ENCODE results near the gene LGALS7.
A peak's percentile ranks its signal among the peaks of the same experiment; 100 is the strongest.
"Not testable (repeated sequence)": the region's sequence is repeated elsewhere in the genome, so short reads cannot be mapped to it uniquely, and the experiment has no call there.

LGALS7 gene

DNA sequence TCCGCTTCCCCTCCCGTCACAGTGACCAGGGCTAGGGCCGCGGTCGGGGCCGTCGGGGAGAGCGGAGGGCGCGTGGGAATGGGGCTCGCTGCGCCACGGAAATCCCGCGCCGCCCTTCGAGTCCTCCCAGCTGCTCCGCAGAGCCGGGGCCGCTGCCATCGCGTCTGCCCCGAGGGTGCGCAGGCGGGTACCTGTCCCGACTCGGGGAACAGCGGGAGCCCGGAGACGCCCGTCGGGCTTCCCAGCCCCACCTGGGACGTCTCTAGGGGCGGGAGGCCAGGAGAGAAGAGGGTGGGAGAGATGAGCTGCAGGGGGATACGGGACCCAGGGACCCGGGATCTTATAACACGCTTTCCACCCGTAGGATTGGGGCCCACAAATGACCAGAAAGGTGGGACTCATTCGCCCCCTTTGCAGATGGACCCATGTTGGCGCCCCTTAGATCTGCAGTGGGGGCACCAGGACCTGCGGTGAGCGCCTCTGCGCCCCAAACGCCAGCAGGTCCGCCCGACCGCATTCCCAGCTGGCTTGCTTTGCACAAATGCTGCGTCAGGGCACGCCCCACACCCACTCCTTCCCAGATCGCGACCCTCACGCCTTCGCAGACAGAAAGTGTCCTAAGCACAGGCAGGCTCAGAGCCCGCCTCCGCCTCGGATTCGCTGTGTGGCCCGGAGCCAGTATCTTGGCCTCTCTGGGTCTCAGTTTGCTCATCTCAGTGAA lies 2.9 kb downstream of the LGALS7 start:
- DNase-seq, result not testable (repeated sequence)

DNA sequence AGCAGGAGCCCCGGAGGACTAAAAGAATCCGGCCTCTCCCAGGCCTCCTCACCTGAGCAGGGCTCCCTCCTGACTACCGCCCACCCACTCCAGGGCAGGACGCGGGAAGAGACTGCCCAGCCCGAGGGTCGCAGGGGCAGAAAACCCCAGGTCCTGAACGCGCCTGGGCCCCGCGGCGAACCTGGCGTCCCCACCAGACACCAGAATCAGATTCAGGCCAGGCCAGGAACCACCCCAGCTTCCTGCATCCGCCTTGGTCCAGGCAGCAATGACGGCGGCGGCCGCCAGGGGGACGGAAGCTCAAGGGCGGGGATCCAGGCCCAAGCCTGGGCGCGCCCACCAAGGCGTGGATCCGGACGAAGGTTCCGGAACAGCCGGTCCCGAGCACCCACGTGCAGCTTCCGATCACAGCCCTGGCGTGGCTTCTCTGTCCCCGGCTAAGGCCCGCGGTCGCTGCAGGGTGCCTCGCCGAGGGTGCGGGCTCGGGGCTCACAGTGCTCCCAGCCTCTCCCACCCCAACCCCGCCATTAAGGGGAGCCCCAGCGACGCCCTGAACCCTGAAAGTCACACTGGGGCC lies 3.6 kb downstream of the LGALS7 start:
- DNase-seq, result peak; percentile 96

DNA sequence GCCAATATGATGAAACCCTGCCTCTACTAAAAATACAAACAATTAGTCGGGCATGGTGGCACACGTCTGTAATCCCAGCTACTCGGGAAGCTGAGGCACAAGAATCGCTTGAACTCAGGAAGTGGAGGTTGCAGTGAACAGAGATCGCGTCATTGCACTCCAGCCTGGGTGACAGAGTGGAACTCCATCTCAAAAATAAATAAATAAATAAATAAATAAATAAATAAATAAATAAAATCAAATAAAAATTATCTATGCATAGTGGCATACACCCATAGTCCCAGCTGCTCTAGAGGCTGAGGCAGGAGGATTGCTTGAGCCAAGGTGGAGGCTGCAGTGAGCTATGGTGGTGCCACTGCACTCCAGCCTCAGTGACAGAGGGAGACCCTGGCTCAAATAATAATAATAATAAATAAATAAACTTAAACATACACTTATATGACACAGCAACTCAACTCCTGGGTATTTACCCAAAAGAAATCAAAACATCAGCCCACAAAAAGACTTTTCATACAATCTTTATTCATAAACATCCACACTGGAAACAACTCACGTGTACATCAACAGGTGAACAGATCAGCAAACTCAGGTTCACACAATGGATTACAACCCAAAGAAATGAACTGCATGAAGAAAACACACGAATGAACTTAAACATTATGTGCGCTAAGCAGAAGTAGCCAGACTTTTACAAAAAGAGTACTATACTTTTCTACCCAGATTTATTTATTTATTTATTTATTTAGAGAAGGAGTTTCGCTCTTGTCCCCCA lies 6.9 kb downstream of the LGALS7 start:
- no peak for DNase-seq

DNA sequence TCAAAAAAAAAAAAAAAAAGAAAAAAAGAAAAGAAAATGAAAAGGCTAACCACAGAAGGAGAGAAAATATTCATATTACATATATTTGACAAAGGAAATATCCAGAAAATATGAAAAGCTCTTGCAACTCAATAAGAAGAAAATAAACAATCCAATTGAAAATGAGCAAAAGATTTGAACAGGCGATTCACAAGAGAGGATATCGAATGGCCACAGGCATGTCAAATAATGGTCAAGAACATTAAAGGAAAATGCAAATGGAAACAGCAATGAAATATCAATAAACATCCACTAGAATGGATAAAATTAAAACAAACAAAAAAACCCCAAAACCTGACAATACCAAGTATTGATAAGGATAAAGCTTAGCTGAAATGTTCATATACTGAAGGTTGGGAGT lies 8.1 kb downstream of the LGALS7 start:
- DNase-seq, result no peak

DNA sequence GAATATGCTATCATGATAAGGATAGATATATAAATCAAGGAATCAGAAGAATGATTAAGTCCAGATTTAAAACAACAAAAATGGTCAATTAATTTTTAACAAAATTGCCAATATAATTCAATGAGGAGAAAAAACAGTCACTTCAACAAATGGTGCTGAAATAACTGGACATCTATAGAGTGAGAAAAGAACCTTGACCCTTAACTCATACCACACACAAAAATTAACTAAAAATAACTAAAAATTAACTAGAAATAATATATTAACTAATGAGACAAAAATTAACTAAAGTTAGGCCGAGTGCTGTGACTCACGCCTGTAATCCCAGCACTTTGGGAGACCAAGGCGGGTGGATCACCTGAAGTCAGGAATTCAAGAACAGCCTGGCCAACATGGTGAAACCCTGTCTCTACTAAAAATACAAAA lies 9.5 kb downstream of the LGALS7 start:
- no peak for DNase-seq

DNA sequence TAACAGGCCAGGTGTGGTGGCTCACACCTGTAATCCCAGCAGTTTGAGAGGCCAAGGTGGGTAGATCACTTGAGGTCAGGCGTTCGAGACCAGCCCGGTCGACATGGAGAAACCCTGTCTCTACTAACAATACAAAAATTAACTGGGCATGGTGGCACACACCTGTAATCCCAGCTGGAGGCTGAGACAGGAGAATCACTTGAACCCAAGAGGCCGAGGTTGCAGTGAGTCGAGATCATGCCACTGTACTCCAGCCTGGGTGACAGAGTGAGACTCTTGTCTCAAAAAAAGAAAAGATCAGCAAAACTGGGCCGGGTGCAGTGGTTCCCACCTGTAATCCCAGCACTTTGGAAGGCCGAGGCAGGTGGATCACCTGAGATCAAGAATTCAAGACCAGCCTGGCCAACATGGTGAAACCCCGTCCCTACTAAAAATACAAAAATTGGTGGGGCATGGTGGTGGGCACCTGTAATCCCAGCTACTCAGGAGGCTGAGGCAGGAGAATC lies 11.4 kb downstream of the LGALS7 start:
- not testable (repeated sequence) for DNase-seq

DNA sequence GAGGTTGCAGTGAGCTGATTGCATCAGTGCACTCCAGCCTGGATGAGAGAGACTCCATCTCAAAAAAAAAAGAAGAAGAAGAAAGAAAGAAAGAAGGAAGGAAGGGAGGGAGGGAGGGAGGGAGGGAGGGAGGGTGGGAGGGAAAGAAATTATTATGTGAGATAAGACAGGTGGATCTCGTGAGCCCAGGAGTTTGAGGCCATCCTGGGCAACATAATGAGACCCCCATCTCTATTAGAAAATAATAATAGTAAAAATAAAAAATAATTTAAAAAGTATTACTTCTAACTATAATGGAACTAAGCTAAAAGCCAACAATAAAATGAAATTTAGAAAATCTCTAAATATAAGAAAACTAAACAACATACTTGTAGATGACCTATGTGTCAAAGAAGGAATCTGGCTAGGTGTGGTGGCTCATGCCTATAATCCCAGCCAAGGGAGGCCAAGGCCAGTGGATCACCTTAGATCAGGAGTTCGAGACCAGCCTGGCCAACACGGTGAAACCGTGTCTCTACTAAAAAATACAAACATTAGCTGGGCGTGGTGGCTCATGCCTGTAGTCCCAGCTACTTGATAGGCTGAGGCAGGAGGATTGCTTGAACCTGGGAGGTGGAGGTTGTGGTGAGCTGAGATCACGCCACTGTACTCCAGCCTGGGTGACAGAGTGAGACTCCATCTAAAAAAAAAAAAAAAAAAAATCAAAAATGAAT lies 12.4 kb downstream of the LGALS7 start:
- not testable (repeated sequence) for DNase-seq

DNA sequence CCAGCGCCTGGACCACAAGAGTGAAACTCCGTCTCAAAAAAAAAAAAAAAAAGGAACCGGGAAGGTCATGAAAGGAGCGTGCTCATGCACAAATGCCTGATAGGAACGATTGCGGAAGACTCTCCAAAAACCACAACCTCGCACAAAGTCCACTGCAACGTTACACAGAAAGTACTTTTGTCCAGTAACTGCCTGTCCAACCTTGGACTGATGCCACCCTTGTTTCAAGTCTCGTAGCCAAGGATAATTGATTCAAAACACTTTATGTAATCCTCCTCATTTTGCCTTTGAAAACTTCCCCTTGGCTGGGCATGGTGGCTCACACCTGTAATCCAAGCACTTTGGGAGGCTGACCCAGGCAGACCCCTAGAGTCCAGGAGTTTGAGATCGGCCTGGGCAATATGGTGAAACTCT lies 13.7 kb downstream of the LGALS7 start:
- no peak for DNase-seq

DNA sequence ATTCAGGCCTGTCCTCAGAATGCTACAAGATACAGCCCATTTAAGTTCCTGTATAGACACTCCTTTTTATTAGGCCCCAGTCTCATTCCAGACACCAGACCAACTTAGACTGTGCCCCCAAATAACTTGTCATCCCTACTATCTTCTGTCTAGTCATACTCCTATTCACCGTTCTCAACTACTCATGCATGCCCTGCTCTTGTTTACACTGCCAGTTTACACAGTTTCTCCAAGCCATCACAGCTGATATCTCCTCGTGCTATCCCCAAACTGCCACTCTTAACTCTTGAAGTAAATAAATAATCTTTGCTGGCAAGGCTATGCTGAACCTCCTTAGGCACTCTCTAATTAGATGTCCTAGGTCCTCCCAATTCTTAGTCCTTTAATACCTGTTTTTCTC lies 19.1 kb downstream of the LGALS7 start:
- DNase-seq, result not testable (repeated sequence)

DNA sequence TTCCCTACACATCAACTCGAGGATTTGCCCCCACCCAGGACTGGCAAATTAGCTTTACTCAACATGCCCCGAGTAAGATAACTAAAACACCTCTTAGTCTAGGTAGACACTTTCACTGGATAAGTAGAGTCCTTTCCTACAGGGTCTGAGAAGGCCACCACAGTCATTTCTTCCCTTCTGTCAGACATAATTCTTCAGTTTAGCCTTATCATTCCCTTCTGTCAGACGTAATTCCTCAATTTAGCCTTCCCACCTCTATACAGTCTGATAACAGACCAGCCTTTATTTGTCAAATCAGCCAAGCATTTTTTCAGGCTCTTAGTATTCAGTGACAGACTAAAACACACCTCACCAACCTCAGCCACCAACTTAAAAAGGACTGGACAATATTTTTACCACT lies 19.5 kb downstream of the LGALS7 start:
- DNase-seq, result not testable (repeated sequence)

DNA sequence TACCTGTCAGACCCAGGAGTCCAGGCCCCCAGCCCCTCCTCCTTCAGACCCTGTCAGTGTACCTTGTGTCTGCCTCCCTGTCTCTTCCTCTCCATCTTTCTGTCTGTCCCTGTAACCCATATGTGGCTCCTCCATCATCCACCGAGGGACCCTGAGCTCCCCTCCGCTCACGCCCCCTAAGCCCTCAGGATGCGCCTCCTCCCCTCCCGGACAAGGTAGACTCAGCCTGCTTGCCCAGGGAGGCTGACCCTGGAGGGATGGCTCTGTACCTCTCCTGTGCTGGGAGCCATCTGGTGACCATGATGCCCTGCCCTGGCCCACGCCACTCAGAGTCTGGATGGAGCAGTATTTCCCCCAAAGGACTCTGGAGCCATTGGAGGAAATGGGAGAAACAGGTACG lies 28.0 kb downstream of the LGALS7 start:
- DNase-seq, result no peak

DNA sequence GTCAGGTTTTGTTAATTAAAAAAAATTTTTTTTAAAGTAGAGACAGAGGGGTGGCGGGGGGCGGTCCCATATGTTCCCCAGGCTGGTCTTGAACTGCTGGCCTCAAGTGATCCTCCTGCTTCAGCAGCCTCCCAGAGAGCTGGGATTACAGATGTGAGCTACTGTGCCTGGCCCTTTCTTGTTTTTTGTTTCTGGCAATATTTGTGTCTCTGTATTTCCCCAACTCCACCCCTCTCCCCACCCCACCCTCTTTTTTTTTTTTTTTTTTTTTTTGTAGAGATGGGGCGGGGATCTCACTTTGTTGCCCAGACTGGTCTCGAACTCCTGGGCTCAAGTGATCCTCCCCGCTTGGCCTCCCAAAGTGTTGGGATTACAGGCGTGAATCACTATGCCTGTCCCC lies 28.4 kb downstream of the LGALS7 start:
- DNase-seq, result no peak

DNA sequence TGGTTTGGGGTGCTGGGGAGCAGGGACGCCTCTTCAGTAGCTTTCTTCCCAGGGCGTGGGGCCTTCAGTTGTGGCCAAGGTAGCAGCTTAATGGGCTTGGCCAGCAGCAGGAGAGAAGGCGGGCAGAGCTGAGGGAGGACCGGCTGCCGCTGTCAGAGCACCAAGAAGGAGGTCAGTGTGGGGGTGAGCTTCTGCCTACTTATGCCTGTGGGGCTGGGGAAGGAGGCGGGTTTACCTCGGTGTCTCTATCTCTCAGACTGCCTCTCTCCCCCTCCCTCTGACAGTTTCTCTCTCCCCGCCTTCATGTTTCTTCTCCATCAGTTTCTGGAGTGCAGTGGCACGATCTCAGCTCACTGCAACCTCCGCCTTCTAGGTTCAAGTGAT lies 29.0 kb downstream of the LGALS7 start, which contains the start of gene CAPN12:
Gene CAPN12 (minus strand): TSS at position 177 of the 384 bp plus-strand sequence. CDS start 309 bp downstream, outside the sequence.
- DNase-seq, result no peak

DNA sequence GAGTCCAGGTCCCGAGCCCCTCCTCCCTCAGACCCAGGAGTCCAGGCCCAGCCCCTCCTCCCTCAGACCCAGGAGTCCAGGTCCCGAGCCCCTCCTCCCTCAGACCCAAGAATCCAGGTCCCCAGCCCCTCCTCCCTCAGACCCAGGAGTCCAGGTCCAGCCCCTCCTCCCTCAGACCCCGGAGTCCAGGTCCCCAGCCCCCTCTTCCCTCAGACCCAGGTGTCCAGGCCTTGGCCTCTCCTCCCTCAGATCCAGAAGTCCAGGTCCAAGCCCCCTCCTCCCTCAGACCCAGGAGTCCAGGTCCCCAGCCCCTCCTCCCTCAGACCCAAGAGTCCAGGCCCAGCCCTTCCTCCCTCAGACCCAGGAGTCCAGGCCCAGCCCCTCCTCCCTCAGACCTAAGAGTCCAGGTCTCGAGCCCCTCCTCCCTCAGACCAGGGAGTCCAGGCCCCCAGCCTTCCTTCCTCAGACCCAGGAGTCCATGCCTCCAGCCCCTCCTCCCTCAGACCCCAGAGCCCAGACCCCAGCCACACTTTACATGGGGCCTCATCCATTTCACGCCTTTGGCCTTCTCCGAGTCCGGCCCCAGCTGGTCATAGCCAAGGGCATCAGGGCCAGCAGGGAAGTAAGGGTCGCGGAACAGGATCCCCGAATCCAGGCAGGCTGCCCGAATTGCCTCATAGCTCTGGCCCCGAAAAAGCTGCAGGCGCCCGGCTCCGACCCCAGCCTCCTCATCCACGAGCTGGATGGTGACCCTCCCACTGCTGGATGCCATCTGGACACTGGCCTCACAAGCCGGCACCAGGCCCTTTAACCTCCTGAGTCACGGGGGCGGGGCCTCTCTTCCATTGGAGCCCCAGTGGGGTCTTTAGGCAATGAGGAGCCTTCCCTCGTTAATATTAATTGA lies 29.7 kb downstream of the LGALS7 start:
- DNase-seq, result no peak

DNA sequence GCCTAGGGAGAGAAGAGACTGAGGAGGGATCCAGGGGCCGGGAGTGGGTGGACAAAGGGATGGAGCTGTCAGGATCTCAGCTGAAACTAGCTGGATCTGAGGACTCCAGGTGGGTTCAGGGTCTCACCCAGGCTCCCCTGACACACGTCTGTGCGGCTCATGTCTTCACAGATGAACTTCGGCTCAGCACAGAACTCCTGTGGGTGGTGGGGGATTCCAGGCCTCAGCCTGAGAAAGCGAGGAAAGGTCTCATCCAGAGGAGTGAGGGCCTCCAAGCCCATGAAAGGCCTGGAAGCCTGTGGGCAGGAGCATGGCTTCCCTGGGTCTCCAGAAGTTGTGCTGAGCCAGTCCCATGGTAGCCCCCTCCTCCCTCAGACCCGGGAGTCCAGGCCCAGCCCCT lies 30.4 kb downstream of the LGALS7 start:
- DNase-seq, result no peak

DNA sequence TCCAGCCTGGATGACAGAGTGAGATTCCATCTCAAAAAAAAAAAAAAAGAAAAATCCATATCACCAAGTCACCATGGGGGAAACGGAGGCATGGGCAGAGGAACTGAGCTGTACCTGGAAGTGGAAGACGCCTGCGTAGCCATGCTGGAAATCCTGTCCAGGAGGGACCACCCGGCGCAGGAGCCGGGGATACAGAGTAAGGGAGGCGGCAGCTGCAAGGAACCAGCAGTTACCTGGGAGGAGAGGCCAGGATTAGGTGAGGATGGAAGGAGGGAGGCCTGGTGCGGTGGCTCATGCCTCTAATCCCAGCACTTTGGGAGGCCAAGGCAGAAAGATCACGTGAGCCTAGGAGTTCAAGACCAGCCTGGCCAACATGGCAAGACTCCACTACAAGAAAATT lies 31.0 kb downstream of the LGALS7 start:
- no peak for DNase-seq

DNA sequence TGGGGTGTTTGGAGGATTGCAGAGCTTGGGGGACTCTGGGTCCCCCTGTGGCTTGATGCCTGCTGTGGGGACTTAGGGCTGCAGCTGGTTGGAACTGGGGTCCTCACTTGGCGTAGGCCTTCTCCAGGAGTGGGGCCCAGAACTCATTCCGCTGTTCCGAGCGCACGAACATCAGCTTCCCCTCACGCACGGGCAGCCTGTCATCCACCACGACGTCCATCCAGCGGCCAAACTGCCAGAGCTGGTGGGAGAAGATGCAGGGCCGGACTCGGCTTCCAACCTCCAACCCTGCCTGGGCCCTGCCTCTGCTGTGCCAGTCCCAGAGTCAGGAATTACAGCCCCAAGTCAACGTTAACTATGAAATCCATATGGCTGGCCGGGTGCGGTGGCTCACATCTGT lies 31.6 kb downstream of the LGALS7 start:
- no peak for DNase-seq

DNA sequence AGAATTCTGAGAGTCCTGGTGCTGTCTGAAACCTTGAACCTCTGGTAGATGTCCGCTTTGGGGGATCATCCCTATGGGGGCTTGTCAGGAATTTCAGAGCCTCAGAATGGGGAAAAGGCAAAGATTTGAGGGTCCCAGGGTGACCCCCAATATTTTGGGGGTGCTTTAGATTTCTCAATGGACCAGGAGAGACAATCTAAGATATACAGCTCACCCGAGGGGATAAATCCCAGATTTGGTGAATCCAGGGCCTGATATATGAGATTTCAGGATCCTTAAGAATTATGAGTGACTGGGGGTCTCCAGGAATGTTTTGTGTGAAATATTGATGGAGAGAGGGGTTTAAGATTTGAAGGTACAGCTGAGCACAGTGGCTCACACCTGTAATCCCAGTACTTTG lies 32.4 kb downstream of the LGALS7 start:
- no peak for DNase-seq

DNA sequence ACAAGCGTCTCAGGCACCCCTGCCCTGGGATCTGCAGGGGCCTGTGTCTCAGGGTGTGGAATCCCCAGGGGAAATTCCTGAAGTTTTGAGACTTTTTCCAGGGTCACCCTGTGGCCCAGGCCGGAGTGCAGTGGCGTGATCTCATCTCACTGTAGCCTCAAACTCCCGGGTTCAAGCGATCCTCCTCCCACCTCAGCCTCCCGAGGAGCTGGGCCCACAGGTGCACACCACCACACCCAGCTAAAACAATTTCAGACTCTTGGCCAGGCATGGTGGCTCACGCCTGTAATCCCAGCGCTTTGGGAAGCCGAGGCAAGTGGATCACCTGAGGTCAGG lies 33.1 kb downstream of the LGALS7 start:
- no peak for DNase-seq

DNA sequence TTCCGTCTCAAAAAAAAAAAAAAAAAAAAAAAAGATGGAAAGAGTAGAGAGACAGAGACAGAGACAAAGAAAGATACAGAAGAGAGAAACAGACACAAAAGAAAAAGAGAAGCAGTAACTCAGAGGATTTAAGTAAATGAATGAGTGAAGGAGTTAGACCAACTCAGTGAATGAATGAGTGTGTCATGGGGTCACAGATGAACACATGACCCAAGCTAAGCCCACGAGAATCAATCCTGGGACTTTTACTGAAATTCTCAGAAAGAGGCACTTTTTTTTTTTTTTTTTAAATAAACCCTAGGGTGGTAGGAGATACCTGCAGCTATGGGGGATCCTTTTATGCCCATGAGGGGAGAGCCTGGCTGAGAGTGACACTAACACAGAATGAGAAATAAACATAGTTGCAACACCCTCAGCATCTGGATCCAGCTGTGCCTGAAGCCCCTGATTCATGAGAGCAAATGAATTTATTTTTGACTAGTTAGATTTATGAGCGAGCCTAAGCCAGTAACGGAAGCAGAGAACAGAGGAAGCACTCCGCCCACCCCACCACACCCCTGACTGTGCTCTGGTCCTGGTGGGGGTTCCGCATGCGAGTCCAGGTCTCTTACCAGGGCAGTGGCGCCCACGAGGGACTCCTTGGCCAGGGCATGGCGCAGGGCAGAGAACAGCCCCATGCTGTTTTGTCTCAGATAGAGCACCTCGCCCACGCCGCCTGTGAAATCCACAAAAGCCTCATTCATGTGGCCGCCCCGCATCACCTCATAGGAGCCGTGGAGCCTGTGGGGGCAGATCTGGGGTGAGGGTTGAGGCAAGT lies 33.7 kb downstream of the LGALS7 start:
- DNase-seq, result peak; percentile 57
